Nephron (organoid): ENCODE measurements around the gene TMEM87B.
A peak's percentile ranks its signal among the peaks of the same experiment; 100 is the strongest.

Source experiments
- H3K27ac Mint-ChIP-seq, 3 experiments: 2 replicates each; pipeline ENCODE4 v1.8.0; 2020; ENCODE audit warnings: mixed read lengths in 3 of 3, mild to moderate bottlenecking in 2 of 3, moderate library complexity in 1 of 3
- H3K27me3 Mint-ChIP-seq: 2 replicates; pipeline ENCODE4 v1.8.0; 2021; ENCODE audit warnings: low read depth, mild to moderate bottlenecking, moderate library complexity, mixed read lengths
- H3K36me3 Mint-ChIP-seq: 2 replicates; pipeline ENCODE4 v1.8.0; 2020; ENCODE audit warnings: low read depth, mixed read lengths
- H3K4me1 Mint-ChIP-seq: 2 replicates; pipeline ENCODE4 v1.8.0; 2020; ENCODE audit warnings: mixed read lengths
- H3K4me3 Mint-ChIP-seq, 3 experiments: 2 replicates each; pipeline ENCODE4 v1.8.0; 2020; ENCODE audit warnings: mild to moderate bottlenecking in 3 of 3, mixed read lengths in 3 of 3, moderate library complexity in 2 of 3
- H3K9me3 Mint-ChIP-seq: 2 replicates; pipeline ENCODE4 v1.8.0; 2020; ENCODE audit warnings: mixed read lengths
- TF ChIP-seq, protein P1 (sequence below), 3 experiments: fragments of 200-600 bp; sonication (generic); IDR thresholded peaks; one replicate each; pipeline ENCODE4 v1.5.0; 2021; ENCODE audit warnings: antibody characterized with exemption in 3 of 3; ENCODE audit not compliant: unreplicated experiment in 3 of 3

Gene TMEM87B

DNA sequence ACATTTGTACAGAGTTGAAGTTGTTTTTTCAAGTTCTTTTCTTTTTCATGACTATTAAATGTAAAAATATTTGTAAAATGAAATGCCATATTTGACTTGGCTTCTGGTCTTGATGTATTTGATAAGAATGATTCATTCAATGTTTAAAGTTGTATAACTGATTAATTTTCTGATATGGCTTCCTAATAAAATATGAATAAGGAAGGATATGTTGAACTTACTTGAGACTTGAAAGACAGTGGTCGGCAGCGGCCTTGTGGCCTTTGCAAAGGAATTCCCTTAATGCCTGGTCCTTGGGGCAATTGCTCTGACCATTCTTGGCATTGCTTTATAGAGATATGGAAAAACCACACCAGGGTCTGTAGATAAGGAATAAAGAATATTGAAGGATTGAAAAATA, 25.9 kb upstream of the TMEM87B start:
- TF ChIP-seq, protein P1, sequence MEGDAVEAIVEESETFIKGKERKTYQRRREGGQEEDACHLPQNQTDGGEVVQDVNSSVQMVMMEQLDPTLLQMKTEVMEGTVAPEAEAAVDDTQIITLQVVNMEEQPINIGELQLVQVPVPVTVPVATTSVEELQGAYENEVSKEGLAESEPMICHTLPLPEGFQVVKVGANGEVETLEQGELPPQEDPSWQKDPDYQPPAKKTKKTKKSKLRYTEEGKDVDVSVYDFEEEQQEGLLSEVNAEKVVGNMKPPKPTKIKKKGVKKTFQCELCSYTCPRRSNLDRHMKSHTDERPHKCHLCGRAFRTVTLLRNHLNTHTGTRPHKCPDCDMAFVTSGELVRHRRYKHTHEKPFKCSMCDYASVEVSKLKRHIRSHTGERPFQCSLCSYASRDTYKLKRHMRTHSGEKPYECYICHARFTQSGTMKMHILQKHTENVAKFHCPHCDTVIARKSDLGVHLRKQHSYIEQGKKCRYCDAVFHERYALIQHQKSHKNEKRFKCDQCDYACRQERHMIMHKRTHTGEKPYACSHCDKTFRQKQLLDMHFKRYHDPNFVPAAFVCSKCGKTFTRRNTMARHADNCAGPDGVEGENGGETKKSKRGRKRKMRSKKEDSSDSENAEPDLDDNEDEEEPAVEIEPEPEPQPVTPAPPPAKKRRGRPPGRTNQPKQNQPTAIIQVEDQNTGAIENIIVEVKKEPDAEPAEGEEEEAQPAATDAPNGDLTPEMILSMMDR (IDR thresholded peaks at IDR 0.05; ENCODE audit: unreplicated experiment in 3 of 3) = no peak
- H3K36me3 Mint-ChIP-seq = peaks cover 33% of the 10 kb centered on the region
- H3K27me3 Mint-ChIP-seq = no peaks in the 10 kb centered on the region
- H3K27ac Mint-ChIP-seq = no peak overlapping the region
- H3K4me3 Mint-ChIP-seq = no peak overlapping the region
- peaks cover 18% of the 10 kb centered on the region for H3K4me1 Mint-ChIP-seq
- no peaks in the 10 kb centered on the region for H3K9me3 Mint-ChIP-seq

DNA sequence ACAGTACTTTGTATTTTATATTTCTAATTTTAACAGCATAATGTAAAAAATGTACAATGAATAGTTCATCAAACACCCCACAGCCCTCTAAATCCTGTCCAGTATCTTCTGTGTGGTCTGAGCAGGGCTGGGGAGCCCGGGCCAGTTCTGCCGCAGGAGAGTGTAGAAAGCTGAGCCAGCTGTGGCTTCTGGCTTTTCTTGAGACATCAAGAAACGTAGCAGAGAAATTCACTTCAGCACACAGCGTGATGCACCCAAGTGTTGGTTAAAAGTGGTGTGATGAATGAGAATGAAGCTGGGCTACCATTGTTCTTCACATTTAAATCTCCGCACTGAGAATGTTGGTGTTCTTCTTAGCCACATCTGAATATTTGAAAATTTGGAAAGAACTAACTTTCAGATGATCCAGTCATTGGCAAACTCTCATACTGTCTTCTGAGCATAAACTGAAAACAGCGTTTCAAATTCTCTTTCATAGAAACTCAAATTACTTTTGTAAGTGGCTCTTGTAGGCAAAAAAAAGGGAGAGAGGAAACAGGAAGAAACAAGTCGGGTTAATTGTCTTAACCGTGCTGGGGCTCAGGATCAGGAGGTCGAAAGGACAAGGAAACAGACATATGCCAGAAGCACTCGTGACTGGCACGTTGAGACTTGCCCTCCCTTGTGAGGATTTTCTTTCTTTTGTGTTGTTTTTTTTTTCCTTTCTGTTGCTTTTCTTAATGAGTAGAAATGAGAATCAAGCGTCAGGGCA, 23.4 kb upstream of the TMEM87B start:
- Mint-ChIP-seq H3K9me3 (peaks cover 2% of the 10 kb centered on the region), H3K27ac (peak overlapping the region; percentile 65 to 79 (median 70)), H3K36me3 (peaks cover 24% of the 10 kb centered on the region), H3K4me1 (peaks cover 18% of the 10 kb centered on the region), H3K27me3 (no peaks in the 10 kb centered on the region), H3K4me3 (peak overlapping the region in 1 of 3 experiments; percentile 16)
- TF ChIP-seq, protein P1 (IDR thresholded peaks at IDR 0.05; ENCODE audit: unreplicated experiment in 3 of 3) = no peak

DNA sequence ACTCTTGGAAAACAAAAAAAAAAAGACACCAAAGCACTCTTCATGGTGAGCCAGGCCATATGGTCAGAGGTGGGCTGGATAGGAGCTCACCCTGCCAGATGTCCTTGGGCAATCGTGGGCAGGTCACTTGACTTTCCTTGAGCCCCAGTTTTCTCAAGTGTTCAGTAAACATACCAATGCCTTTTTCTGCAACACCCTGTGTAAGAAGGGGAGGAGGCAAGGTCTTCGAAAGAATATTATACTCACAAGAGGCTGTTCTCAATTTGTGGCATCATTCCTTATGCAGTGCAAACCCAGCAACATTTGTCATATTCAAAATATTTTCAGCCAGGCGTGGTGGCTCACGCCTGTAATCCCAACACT, 22.9 kb upstream of the TMEM87B start:
- Mint-ChIP-seq H3K9me3 (peaks cover 3% of the 10 kb centered on the region), H3K4me3 (no peak overlapping the region), H3K27ac (peak overlapping the region; percentile 65 to 79 (median 70)), H3K36me3 (peaks cover 22% of the 10 kb centered on the region), H3K27me3 (no peaks in the 10 kb centered on the region), H3K4me1 (peaks cover 18% of the 10 kb centered on the region)
- TF ChIP-seq, protein P1 (IDR thresholded peaks at IDR 0.05; ENCODE audit: unreplicated experiment in 3 of 3) = no peak

DNA sequence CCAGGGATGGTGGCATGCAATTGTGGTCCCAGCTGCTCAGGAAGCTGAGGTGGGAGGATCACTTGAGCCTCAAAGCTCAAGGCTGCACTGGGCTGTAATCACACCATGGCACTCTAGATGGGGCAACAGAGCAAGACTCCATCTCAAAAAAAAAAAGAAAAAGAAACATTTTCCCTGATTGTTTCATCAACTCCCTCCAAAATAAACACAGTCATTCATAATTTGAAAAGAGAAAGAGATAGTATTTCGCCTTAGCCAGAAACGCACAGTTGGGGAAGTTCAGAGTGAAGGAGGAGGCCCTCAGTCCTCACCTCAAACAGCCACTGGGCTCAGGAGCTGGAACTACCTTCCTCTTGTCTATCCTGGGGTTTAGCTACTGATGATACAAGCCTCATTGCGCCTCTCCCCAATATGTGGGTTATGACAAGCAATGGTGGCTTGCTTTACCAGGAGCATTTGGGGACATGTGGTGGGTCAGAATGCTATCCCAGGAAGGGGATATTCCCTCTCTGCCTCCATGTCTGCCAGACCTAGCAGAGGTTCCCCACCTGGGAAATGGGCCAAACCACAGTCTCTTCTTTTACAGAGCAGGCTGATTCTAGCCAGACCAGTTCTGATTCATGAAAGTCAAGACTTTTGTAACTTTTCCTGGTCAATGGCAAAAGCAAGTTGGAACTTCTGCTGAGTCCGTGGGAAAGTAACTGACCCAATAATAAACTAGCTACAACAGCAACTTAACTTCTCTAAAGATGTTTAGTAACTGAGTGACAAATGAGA, 22.2 kb upstream of the TMEM87B start:
- Mint-ChIP-seq H3K36me3 (peaks cover 20% of the 10 kb centered on the region), H3K27ac (peak overlapping the region in 2 of 3 experiments; percentile 48 to 79), H3K4me1 (peaks cover 18% of the 10 kb centered on the region), H3K27me3 (no peaks in the 10 kb centered on the region), H3K4me3 (no peak overlapping the region), H3K9me3 (peaks cover 9% of the 10 kb centered on the region)
- TF ChIP-seq, protein P1 (IDR thresholded peaks at IDR 0.05; ENCODE audit: unreplicated experiment in 3 of 3) = peak; percentile 14 to 29 (median 24)

DNA sequence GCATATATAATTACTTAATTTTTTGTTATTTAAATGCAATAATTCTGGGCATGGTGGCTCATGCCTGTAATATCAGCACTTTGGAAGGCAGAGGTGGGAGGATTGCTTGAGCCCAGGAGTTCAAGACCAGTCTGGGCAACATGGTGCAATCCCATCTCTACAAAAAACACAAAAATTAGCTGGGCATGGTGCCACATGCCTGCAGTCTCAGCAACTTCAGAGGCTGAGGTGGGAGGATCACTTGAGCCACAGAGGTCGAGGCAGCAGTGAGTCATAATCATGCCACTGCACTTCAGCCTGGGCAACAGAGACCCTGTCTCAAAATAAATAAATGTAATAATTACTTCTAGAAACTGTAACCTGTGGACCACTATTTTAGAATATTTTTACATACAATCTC, 21.5 kb upstream of the TMEM87B start:
- H3K27me3 Mint-ChIP-seq = no peaks in the 10 kb centered on the region
- H3K27ac Mint-ChIP-seq = no peak overlapping the region
- peaks cover 13% of the 10 kb centered on the region for H3K9me3 Mint-ChIP-seq
- TF ChIP-seq, protein P1 (IDR thresholded peaks at IDR 0.05; ENCODE audit: unreplicated experiment in 3 of 3) = no peak
- peaks cover 18% of the 10 kb centered on the region for H3K4me1 Mint-ChIP-seq
- H3K4me3 Mint-ChIP-seq = no peak overlapping the region
- peaks cover 20% of the 10 kb centered on the region for H3K36me3 Mint-ChIP-seq
